ENCODE results near the gene PHOSPHO1. TPM values are rescaled to one million over a fixed set of nuclear protein-coding genes. Genes with fewer than 3 reads are reported as not detected.
"Not testable (repeated sequence)": the region's sequence is repeated elsewhere in the genome, so short reads cannot be mapped to it uniquely, and the experiment has no call there.

The PHOSPHO1 gene, protein sequence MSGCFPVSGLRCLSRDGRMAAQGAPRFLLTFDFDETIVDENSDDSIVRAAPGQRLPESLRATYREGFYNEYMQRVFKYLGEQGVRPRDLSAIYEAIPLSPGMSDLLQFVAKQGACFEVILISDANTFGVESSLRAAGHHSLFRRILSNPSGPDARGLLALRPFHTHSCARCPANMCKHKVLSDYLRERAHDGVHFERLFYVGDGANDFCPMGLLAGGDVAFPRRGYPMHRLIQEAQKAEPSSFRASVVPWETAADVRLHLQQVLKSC
- 29.9 and 39.0 TPM in 2 replicates for total RNA-seq (2014; rRNA removed; shearing (Covaris generic); ENCODE audit: low replicate concordance)

DNA sequence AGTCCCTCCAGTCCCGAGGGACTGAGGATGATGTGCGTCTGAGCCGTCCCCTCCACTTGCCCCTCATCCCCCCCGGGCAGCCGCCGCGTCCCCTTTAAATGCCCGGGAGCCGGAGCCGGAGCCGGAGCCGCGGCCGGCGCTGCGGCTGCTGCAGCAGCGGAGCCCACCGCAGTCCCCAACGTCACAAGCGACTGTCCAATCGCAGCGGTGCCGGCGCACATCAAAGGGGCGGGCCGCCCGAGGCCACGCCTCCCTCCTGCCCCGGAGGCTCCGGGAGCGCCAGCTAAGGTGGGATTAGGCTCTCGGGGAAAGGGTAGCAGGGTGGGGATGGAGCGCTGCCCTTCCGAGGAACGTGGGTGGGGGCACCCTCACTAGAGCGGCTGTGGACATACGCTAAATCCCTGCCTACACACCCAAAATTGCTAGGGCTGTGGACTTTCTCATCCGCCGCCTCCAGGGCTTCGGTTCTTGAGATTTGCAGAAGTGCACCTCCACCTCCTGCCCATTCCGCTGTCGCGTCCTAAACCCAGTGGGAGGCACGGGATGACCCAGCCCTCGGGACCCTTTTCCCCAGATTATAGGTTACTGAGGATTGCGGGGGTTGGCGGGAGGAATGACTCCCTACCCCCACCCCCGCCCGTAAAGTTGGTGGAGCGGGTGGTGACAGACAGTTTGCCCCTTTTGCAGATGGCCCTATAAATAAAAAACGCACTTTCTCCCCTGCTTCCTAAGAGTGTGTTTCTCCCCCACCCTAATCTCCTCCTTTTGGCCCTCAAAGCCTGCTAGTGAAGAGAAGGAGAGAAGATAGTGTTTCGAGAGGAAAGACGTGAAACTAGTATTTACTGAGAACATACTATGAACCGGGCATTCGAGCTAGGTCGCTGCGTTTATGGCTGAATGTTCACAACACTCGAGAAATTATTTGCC lies at the start of gene PHOSPHO1:
Gene PHOSPHO1, minus strand, starts transcription at position 152 of the 927 bp plus-strand sequence. CDS start 4,096 bp downstream, outside the sequence.
- in situ Hi-C loops (cut with HindIII; ENCODE audit: low pct_unique_long_range_greater_than_20kb, low sequenced_read_pairs): no loop called here
- peak; percentile 83 for DNase-seq (ENCODE audit: low read depth)

GRCh38 chr17:49280061-49280460 lies 49.5 kb upstream of the PHOSPHO1 start:
- DNase-seq (ENCODE audit: low read depth): no peak
- in situ Hi-C loops (cut with HindIII; ENCODE audit: low pct_unique_long_range_greater_than_20kb, low sequenced_read_pairs): no loop called here

DNA sequence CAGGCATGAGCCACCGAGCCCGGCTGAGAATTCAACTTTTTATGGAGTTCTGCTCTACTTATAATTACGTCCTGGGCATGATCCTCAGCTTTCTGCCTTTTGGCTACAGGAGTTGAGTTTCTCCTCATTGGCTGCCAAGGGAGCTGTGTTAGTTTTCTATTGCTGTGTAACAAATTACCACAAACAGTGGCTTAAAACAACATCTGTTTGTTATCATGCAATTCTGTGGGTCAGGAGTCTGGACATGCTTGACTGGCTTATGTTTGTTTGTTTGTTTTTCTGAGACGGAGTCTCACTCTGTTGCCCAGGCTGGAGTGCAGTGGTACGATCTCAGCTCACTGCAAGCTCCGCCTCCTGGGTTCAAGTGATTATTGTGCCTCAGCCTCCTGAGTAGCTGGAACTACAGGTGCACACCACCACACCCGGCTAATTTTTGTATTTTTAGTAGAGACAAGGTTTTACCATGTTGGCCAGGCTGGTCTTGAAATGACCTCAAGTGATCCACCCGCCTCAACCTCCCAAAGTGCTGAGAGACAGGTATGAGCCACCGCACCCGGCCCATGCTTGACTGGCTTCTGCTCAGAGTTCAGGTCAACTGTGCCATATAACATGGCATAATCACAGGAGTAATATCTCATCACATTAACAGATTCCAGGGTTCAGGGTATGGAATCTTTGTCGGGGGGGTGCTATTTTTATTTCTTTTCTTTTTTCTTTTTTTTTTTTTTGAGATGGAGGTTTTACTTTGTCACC lies 48.9 kb upstream of the PHOSPHO1 start:
- in situ Hi-C loops (cut with HindIII; ENCODE audit: low pct_unique_long_range_greater_than_20kb, low sequenced_read_pairs): not testable (repeated sequence)

GRCh38 chr17:49278076-49278475 lies 47.5 kb upstream of the PHOSPHO1 start:
- DNase-seq (ENCODE audit: low read depth): no peak
- in situ Hi-C loops (cut with HindIII; ENCODE audit: low pct_unique_long_range_greater_than_20kb, low sequenced_read_pairs): no loop called here

More for the DNA sequence above, 48.9 kb upstream of the PHOSPHO1 start:
- not testable (repeated sequence) for DNase-seq (ENCODE audit: low read depth)

DNA sequence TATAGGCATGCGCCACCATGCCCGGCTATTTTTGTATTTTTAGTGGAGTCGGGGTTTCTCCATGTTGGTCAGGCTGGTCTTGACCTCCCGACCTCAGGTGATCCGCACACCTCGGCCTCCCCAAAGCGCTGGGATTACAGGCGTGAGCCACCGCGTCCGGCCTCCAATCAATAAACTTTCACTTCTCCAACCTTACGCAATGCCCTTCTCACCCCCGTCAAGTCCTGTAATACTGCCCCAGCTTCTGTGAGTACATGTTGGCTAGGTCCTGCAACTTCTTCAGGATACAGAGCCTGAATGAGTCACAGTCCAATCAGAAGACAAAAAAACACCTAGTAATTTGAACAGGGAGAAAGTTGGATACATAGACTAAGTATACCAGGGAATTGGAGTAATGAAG lies 47.1 kb upstream of the PHOSPHO1 start:
- in situ Hi-C loops (cut with HindIII; ENCODE audit: low pct_unique_long_range_greater_than_20kb, low sequenced_read_pairs): no loop called here
- DNase-seq (ENCODE audit: low read depth): no peak

DNA sequence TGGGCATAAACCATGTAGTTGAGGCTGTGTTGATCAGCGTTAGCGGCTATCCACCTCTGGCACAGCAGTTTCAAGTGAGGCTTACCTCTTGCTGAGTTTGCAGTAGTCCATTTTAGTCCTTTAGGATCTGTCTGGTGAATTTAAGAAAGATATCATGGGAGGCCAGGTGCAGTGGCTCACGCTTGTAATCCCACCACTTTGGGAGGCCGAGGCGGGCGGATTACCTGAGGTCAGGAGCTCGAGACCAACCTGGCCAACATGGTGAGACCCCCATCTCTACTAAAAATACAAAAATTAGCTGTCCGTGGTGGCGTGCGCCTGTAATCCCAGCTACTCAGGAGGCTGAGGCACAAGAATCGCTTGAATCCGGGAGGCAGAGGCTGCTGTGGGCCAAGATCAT lies 45.4 kb upstream of the PHOSPHO1 start:
- in situ Hi-C loops (cut with HindIII; ENCODE audit: low pct_unique_long_range_greater_than_20kb, low sequenced_read_pairs); DNase-seq (ENCODE audit: low read depth): not testable (repeated sequence)

DNA sequence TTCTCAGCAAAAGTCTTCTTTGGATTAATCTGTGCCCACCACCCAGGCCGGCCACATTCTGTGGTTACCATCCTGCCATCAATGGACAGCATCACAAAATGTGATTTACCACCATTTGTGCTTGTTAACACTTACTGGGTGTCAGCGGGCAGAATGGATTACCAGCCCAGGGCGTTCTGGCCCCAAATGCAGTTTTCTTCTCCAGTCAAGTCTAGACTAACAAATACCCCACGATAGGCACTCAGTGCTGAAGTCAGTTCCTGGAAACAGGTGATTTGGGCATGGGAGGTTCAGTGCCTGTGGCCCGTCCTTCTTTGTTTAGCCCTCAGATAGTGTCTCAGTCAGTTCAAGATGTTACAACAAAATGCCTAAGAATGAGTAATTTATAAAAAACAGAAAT lies 38.8 kb upstream of the PHOSPHO1 start:
- DNase-seq (ENCODE audit: low read depth): no peak
- in situ Hi-C loops (cut with HindIII; ENCODE audit: low pct_unique_long_range_greater_than_20kb, low sequenced_read_pairs): no loop called here

DNA sequence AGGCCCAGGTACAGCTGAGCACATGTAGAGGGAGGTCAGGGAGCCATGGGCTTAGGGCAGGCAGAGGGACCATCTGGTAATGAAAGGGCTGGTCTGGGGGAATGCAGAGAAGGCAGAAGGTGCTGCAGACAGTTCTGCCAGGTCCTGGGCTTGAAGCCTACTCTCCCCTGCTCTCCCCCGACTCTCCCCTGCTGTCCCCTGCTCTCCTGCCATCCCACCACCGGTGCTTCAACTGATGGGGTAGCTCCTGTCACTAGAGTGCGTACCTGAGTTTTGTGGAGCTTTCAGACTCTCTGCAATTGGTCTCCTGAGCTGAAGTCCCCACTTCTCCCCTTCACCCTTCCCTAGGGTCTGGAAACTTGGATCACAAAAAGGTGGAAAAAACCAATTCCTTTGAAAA lies 37.3 kb upstream of the PHOSPHO1 start:
- in situ Hi-C loops (cut with HindIII; ENCODE audit: low pct_unique_long_range_greater_than_20kb, low sequenced_read_pairs): no loop called here
- DNase-seq (ENCODE audit: low read depth): no peak

DNA sequence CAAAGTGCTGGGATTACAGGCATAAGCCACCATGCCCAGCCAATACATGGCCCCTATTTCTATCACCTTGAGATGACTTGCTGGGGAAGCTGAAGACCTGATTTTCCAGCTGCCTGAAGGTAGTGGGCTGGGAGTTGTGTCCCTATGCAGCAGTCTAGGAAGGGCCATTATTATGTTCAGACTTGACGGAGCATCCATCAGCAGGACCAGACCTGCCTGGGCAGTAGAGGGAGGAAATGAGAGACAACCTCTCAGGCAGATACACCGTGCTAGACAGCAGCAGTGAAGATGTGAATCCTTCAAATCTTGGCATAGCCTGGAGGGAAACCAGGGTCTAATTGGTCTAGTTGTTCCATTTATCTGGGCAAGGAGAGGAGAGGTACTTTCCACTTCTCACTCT lies 35.6 kb upstream of the PHOSPHO1 start:
- in situ Hi-C loops (cut with HindIII; ENCODE audit: low pct_unique_long_range_greater_than_20kb, low sequenced_read_pairs): no loop called here
- no peak for DNase-seq (ENCODE audit: low read depth)

DNA sequence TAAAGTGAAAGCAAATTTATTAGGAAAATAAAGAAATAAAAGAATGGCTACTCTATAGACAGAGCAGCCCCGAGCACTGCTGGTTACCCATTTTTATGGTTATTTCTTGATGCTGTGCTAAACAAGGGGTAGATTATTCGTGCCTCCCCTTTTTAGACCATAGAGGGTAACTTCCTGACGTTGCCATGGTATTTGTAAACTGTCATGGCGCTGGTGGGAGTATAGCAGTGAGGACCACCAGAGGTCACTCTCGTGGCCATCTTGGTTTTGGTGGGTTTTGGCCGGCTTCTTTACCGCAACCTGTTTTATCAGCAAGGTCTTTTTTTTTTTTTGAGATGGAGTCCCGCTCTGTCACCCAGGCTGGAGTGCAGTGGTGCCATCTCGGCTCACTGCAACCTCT lies 31.0 kb upstream of the PHOSPHO1 start:
- DNase-seq (ENCODE audit: low read depth); in situ Hi-C loops (cut with HindIII; ENCODE audit: low pct_unique_long_range_greater_than_20kb, low sequenced_read_pairs): not testable (repeated sequence)

GRCh38 chr17:49260817-49261291 lies 30.3 kb upstream of the PHOSPHO1 start:
- in situ Hi-C loops (cut with HindIII; ENCODE audit: low pct_unique_long_range_greater_than_20kb, low sequenced_read_pairs): no loop called here
- DNase-seq (ENCODE audit: low read depth): no peak

- peak; percentile 69 for DNase-seq (ENCODE audit: low read depth)
Measured at GRCh38 chr17:49260011-49260816, 29.6 kb upstream of the PHOSPHO1 start.

GRCh38 chr17:49259663-49260010 lies 29.1 kb upstream of the PHOSPHO1 start:
- DNase-seq (ENCODE audit: low read depth): no peak
- in situ Hi-C loops (cut with HindIII; ENCODE audit: low pct_unique_long_range_greater_than_20kb, low sequenced_read_pairs): no loop called here

More at GRCh38 chr17:49260011-49260816, 29.6 kb upstream of the PHOSPHO1 start:
- in situ Hi-C loops (cut with HindIII; ENCODE audit: low pct_unique_long_range_greater_than_20kb, low sequenced_read_pairs): no loop called here

DNA sequence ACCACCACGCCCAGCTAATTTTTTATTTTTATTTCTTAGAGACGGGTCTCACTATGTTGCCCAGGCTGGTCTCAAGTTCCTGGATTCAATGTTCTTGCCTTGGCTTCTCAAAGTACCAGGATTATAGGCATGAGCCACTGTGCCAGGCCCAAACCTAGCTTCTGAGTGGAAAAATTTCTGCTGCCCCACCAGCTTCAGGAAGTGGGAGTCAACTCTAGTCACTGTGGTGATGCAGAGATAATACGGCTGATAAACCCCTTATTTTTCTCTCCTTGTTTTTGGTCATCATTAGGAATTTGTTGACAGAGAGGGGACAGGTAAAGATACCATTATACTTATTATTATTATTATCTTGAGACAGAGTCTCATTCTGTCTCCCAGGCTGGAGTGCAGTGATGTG lies 27.8 kb upstream of the PHOSPHO1 start:
- no peak for DNase-seq (ENCODE audit: low read depth)
- in situ Hi-C loops (cut with HindIII; ENCODE audit: low pct_unique_long_range_greater_than_20kb, low sequenced_read_pairs): no loop called here

- DNase-seq (ENCODE audit: low read depth): no peak
- in situ Hi-C loops (cut with HindIII; ENCODE audit: low pct_unique_long_range_greater_than_20kb, low sequenced_read_pairs): no loop called here
Measured at GRCh38 chr17:49255125-49255524, 24.5 kb upstream of the PHOSPHO1 start.

GRCh38 chr17:49254066-49254465 lies 23.5 kb upstream of the PHOSPHO1 start:
- DNase-seq (ENCODE audit: low read depth): no peak
- in situ Hi-C loops (cut with HindIII; ENCODE audit: low pct_unique_long_range_greater_than_20kb, low sequenced_read_pairs): no loop called here

DNA sequence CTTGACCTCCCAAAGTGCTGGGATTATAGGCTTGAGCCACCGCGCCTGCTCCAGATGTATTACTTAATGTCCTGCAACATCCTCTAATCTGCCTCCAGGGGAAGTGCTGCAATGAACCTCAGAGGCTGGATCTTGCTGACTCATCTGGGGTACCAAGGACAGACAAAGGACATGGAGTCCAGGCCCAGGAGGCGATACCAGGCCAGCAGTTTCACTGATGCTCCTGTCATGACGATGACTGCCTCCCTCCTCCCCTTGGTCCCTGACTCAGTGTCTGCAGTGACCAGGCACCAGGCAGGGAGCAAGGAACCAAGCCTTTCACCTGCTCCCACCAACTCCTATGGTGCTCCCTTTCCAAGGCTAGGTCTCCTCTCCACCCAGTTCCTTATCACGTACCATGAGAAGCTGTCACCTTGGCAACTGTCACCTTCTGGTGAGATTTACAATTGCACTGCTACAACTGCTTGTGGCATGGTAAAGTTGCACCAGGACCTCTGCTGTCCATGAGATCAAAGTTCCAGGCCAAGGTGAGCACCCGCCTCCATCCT lies 21.6 kb upstream of the PHOSPHO1 start:
- in situ Hi-C loops (cut with HindIII; ENCODE audit: low pct_unique_long_range_greater_than_20kb, low sequenced_read_pairs): no loop called here
- DNase-seq (ENCODE audit: low read depth): peak; percentile 43
